WTC11 (cell line): ENCODE results near the gene CDCP1.

Experiments
- HMGA2 ChIP-seq: fragments of 250-450 bp; sonication (Bioruptor Pico); IDR thresholded peaks from 2 replicates; pipeline ENCODE4 v1.4.0; 2021; ENCODE audit warnings: mild to moderate bottlenecking, moderate library complexity
- NR2C2 ChIP-seq: sonication (generic); formaldehyde crosslinking; IDR thresholded peaks from 2 replicates; pipeline ENCODE4 v1.8.0; 2022; ENCODE audit warnings: mild to moderate bottlenecking, missing genetic modification reagents
- SP1 ChIP-seq: sonication (generic); formaldehyde crosslinking; conservative IDR thresholded peaks from 2 replicates; pipeline ENCODE4 v1.8.1; 2022; ENCODE audit warnings: missing genetic modification reagents
- TCF7 ChIP-seq: sonication (generic); formaldehyde crosslinking; IDR thresholded peaks from 2 replicates; pipeline ENCODE4 v1.8.0; 2022; ENCODE audit warnings: mild to moderate bottlenecking, low read depth, missing genetic modification reagents, moderate library complexity
- TF ChIP-seq, protein P1 (sequence below): fragments of 200-600 bp; IDR thresholded peaks from 2 replicates; pipeline ENCODE4 v1.8.0; 2022; ENCODE audit warnings: antibody characterized with exemption
- TF ChIP-seq, protein P2 (sequence below): sonication (generic); formaldehyde crosslinking; IDR thresholded peaks from 2 replicates; pipeline ENCODE4 v1.8.0; 2023; ENCODE audit warnings: missing genetic modification reagents
- TF ChIP-seq, protein P3 (sequence below): sonication (generic); formaldehyde crosslinking; IDR thresholded peaks from 2 replicates; pipeline ENCODE4 v1.8.1; 2023; ENCODE audit warnings: mild to moderate bottlenecking, missing genetic modification reagents

DNA sequence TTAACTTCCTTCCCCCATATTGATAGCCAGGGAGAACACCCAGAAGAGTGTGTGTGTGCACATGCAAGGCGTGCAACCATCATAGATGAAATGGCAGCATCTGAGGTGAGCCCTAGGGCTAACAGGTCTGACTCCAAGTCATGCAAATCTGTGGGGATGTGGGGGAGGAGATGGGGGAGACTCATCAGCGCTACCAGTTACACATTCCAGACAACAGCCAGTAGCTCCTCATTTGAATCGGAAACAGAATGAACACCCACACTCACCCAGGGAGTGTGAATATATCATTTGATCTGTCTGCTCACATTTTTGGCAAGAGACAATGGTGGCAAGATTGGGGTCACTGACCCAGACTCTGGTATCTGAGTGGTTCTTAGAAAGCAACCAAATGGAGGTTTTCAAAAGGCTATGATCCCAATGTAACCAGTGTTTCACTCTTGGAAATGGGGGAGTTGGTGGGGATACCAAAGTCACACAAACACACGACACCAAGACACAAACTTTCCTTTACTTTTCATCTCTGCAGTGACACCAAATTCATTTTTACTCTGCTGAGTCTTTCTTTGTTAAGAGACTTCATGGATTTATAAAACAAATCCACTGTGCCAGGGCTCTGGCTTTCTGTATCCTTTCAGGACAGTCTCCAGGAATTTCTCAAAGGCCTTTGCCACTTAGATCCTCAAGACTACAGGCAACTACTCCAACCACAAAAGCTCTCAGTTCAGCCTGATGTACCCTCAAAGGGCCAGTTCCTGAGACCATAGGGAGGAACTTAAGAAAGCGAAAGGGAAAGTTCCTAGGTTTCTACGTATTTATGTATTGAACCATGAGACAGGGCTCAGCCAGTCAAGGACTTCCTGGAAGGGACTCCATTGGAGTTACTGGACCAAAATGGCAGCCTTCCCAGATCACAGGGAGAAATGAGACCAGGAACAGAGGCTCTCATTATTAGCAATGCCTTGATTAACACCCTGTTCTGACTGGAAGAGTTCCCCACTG lies 2.2 kb downstream of the CDCP1 start:
- TF ChIP-seq, protein P1, sequence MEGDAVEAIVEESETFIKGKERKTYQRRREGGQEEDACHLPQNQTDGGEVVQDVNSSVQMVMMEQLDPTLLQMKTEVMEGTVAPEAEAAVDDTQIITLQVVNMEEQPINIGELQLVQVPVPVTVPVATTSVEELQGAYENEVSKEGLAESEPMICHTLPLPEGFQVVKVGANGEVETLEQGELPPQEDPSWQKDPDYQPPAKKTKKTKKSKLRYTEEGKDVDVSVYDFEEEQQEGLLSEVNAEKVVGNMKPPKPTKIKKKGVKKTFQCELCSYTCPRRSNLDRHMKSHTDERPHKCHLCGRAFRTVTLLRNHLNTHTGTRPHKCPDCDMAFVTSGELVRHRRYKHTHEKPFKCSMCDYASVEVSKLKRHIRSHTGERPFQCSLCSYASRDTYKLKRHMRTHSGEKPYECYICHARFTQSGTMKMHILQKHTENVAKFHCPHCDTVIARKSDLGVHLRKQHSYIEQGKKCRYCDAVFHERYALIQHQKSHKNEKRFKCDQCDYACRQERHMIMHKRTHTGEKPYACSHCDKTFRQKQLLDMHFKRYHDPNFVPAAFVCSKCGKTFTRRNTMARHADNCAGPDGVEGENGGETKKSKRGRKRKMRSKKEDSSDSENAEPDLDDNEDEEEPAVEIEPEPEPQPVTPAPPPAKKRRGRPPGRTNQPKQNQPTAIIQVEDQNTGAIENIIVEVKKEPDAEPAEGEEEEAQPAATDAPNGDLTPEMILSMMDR = no peak
- TF ChIP-seq NR2C2 (CRISPR knock-in tag) (no peak), HMGA2 (no peak), SP1 (CRISPR knock-in tag) (no peak), TCF7 (CRISPR knock-in tag) (no peak)
- TF ChIP-seq, protein P2, sequence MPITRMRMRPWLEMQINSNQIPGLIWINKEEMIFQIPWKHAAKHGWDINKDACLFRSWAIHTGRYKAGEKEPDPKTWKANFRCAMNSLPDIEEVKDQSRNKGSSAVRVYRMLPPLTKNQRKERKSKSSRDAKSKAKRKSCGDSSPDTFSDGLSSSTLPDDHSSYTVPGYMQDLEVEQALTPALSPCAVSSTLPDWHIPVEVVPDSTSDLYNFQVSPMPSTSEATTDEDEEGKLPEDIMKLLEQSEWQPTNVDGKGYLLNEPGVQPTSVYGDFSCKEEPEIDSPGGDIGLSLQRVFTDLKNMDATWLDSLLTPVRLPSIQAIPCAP (CRISPR knock-in tag) = no peak
- TF ChIP-seq, protein P3, sequence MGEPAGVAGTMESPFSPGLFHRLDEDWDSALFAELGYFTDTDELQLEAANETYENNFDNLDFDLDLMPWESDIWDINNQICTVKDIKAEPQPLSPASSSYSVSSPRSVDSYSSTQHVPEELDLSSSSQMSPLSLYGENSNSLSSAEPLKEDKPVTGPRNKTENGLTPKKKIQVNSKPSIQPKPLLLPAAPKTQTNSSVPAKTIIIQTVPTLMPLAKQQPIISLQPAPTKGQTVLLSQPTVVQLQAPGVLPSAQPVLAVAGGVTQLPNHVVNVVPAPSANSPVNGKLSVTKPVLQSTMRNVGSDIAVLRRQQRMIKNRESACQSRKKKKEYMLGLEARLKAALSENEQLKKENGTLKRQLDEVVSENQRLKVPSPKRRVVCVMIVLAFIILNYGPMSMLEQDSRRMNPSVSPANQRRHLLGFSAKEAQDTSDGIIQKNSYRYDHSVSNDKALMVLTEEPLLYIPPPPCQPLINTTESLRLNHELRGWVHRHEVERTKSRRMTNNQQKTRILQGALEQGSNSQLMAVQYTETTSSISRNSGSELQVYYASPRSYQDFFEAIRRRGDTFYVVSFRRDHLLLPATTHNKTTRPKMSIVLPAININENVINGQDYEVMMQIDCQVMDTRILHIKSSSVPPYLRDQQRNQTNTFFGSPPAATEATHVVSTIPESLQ (CRISPR knock-in tag) = no peak
